Smooth muscle cell of the brain vasculature (primary cell): ENCODE data around the gene KIF16B.
"Not testable (repeated sequence)": the region's sequence is repeated elsewhere in the genome, so short reads cannot be mapped to it uniquely, and the experiment has no call there.

ENCODE experiments used
- DNase-seq: peaks from one replicate; pipeline ENCODE4 v3.0.0-alpha.2; 2012; ENCODE audit warnings: low read depth, low spot score

The KIF16B gene

DNA sequence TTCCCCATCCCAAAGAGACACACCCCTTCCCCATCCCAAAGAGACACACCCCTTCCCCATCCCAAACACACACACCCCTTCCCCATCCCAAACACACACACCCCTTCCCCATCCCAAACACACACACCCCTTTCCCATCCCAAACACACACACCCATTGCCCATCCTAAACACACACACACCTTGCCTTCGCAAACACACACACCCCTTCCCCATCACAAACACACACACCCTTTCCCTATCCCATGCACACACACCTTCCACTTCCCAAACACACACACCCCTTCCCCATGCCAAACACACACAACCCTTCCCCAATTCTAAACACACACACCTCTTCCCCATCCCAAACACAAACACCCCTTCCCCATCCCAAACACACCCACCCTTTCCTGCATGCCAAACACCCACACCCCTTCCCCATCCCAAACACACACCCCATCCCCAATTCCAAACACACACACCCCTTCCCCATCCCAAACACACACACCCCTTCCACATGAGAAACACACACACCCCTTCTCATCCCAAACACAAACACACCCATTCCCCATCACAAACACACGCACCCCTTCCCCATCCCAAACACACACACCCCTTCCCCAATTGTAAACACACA is 315.3 kb downstream of the KIF16B start:
- no peak for DNase-seq

DNA sequence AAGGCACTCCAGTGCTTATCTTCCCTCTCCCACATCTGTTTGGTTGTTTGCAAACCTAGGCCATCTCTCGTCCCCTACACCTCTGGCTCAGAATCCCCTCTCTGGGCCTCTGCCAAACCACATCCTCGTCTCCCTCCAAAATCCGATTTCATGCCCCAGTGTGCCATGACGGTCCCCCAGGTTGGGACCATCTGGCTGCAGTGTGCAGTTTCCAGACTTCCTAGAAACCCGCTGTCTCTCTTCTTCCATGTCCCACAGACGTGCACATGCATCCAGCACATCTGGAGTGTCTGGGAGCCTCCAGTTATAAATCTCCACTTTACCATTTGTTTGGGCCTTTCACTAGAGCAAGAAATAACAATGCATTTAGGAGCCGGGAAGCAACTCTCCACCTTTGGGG is 316.2 kb downstream of the KIF16B start:
- no peak for DNase-seq

DNA sequence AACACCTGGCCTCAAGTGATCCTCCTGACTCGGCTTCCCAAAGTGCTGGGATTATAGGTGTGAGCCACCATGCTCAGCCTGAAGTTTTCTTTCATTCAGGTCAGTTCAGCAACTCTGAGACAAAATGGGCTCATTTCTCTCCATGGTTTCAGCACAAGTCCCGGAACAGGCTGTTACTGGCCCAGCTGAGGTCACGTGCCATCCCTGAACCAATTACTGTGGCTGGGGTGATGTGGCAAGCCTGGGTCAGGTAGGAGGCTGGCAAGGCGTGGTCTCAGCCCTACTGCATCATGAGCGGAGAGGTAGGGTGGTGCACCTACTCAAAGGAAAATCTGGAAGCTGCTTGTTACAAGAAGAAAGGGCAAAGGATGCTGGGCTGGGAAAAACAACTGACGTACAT is 326.4 kb downstream of the KIF16B start:
- DNase-seq: no peak

DNA sequence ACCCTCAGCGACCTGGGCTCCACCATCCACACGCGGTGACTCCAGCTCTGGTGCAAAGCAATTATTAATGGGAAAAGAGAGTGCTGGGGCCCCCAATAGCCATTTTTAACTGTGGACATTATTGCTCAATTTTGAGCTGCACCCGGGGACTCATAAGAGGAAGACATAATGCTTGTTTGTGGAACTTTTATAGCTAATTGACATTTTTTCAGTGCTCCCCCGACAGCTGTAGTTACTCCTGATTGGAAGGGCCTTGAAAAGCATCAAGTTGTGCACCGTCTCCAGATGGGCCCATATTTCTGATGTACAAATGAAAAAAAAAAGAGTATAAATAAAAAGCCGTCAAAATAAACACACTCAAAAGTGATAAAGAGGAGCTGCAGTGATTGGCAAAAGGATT is 327.0 kb downstream of the KIF16B start:
- no peak for DNase-seq

DNA sequence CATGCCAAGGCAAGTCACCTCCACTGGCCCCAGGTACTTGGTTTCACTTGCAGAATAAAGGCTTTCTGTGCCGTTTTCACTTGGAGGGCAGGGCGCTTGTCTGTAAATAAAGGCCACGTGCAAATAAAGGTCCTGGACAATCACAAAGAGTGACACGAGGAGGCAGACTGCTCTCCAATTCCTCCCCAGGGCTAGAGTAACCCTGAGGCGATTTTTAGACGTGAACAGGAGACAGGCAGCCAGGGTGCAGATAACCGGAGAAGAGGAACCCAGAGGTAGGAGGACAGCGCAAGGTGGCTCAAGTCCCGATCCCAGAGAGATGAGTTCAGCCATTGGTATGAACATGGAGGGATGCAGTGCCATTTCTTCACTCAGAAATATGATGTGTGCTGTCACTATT is 327.4 kb downstream of the KIF16B start:
- no peak for DNase-seq

DNA sequence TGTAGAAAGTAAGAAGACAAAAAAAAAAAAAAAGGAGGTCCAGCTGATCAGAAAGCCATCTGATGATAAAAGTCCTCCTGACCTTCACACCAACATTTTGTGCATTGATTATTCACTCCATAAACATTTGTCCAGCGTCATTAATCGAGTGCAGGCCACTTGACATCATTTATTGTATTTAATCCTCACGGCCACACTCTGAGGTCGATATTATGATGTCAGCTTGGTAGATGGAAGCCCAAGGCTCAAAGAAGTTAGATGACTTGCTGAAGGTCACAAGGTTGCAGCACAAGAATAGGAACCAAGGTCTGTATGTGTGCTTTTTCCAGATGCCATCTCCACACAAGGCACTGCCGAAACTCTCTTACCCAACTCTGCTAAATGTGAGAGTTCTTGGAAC is 328.4 kb downstream of the KIF16B start:
- DNase-seq: no peak

DNA sequence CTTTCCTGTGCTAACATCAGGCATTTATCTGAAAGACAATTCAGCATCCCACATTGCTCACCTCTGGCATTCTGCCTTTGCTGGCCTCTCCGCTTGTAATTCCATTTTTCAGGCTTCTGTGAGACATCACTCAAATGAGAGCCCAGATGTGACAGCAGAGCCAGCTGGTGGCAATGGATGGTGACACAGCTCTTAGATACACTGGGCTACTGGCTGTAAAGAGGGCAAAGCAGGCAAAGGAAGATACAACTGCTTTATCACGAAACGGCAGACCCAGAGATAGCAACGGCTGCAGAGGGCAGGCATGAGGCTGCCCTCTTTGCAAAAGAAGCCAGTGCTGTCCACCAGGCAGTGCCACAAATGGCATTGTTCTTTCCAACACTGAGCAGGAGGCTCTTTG is 329.8 kb downstream of the KIF16B start:
- DNase-seq: no peak

DNA sequence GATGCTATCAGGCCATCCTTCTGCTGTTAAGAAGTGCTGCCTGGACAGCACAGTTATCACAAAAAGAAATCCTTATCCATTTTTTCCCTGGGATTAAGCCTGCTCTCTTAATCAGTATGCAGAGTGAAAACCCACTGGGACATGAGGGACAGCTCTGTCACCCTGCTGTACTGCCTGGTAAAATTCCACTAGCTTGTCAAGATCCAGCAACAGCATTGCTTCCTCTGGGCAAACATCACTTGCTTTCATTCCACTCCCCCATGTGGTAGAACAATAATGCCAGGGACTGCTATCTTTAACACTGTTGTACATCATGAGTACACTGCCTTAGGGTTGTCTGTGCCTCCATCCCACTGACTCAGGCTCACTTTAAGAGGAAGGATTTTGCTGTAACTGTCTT is 331.3 kb downstream of the KIF16B start:
- DNase-seq: no peak

DNA sequence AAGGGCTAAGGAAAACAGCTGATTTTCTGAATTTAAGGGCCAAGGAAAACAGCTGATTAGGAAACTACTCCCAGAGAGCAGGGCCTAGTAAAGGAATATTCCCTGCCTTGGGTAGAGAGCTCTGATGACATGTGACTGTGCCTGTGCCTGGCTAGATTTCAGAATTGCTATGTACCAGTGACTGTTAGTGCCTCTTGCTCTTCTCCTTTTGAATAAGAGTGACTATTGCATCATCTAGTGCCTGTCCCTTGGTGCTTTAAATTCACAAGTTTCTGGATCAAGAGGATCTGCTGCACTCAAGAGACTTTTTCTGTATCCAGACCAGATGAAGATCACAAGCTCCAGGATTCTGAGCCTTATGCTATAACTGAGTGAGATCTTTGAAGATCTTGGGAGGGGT is 332.9 kb downstream of the KIF16B start:
- no peak for DNase-seq

DNA sequence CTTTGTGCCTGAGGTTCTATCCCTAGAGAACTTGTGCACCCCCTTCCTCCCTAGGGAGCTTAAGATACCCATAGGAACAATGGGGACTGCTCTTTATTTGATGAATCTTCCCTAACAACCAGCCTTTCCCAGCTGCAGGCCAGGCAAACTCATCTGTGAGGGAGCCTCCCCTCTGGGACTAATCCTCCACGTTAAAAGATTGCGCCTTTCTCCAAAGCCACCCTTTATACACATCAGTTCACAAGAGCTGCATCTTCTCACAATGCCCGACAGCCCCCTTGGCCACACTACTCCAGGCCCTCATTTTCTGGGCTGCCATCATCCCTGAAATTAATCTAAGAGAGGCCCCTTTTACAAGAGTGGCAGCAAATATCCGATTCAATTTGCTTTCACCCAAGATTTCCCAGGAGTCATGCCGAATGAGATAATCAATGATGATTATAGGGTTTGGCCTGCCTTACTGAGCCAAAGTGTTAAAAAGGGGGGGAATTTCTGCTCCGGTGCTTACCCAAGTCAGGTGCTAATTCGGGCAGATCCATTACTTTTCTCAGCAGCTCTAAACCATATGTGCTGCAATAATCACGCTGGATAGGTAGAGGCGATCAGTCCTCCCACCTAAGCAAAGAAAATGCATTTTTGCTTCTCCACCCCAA is 336.5 kb downstream of the KIF16B start:
- no peak for DNase-seq

DNA sequence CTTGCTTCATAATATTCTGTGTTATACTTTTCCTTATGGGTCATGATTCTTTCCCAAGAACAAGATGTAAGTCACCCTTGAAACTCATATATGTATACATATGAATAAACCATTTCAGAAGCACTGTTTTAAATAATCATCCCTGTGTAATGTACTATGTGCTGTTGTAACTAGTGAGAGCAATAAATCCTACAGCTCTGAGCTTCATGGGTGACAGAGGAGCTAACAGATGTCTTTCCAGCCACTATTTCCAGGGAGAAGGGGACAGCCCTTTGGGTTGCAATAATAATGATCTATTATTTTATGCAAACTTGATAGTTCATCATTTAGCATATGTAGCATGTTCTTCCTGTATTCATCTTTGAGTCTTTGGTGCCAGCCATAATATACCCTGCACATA is 342.8 kb downstream of the KIF16B start:
- no peak for DNase-seq

DNA sequence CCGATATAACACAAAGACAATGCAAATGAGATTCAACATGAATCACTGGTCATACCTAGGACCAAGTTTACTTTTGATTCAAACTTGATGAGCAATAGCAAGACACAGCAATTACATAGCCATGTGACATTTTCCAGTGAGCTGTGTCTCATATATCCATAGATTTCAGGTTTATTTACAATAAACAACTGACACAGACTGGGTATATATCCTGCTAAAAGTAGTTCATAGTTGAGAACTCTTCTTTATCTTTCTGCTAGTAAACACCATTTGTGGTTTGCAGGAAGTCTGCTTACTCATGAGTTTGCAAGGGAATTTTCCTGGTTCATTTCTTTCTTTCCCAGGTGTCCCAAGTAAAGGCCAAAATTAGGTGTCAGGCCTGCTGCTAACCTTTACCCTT is 343.4 kb downstream of the KIF16B start:
- DNase-seq: no peak

DNA sequence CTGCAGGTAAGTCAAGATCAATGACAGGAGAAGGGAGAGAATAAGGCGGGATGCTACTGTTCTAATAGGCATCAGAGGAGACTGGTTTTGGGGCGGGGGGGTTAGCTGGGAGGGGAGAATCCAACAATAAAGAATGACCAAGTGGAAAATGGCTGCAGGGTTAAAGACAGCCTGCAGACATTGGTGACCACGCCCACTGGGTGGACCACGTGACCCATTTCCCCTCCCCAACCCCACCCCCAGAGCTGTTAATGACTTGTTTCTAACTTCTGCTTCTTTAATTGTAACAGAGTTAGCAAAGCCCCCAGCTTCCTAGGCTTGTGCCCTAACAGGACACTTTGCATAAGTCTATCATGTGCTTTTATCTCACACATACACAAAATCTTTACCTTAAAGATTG is 344.5 kb downstream of the KIF16B start:
- no peak for DNase-seq

DNA sequence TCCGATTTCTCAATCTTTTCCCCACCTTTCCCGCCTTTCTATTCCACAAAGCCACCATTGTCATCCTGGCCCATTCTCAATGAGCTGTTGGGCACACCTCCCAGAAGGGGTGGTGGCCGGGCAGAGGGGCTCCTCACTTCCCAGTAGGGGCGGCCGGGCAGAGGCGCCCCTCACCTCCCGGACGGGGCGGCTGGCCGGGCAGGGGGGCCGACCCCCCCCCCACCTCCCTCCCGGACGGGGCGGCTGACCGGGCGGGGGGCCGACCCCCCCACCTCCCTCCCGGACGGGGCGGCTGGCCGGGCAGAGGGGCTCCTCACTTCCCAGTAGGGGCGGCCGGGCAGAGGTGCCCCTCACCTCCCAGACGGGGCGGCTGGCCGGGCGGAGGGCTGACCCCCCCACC is 346.3 kb downstream of the KIF16B start:
- not testable (repeated sequence) for DNase-seq

DNA sequence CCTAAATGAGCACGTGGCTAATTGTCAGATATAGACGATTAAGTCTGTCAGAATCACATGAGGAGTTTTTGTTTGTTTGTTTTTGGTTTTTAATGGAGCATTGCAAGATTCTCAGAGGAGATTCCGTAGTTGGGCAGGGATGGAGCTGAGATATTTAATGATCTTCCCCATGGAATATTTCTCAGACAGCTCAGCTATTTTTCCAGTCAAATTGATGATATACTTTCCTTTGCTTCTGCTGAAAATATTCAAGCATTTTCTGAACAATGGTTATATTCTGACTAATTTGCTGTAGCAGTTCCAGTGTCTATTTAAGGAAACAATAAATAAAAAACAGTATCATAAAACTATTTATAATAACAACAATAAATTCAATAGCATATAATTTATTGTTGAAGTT is 348.4 kb downstream of the KIF16B start:
- DNase-seq: no peak

DNA sequence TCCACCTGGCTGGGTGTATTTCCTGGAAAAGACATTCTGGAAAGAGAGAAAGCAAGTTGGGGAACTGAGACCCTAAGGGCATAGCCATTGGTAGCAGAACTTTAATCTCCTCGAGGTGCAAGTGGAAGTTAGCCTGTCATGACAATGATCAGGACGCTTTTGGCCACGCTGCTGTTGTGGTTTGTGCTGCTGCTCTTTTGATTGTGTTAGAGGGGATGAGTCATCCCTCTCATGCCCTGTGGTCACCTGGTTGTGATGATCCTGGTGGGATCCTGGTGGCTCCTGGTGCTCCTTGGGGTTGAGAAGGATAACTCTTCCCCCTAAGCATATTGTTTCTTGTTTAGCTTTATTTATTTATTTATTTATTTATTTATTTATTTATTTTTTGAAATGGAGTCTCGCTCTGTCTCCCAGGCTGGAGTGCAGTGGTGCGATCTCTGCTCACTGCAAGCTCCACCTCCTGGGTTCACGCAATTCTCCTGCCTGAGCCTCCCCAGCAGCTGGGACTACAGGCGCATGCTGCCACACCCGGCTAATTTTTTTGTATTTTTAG is 350.3 kb downstream of the KIF16B start:
- no peak for DNase-seq
